Measurements from ENCODE around the gene ANKAR.
"Not testable (repeated sequence)": the region's sequence is repeated elsewhere in the genome, so short reads cannot be mapped to it uniquely, and the experiment has no call there.

Gene ANKAR

GRCh38 chr2:189676471-189676870 is 2.0 kb downstream of the ANKAR start:
- TF ChIP-seq CTCF (conservative IDR thresholded peaks at IDR 0.05) (no peak), ZFX (IDR thresholded peaks at IDR 0.05) (no peak)
- no peak overlapping the region for H3K27ac ChIP-seq

GRCh38 chr2:189679226-189679625 is 4.8 kb downstream of the ANKAR start:
- H3K27ac ChIP-seq = no peak overlapping the region
- no peak for TF ChIP-seq CTCF (conservative IDR thresholded peaks at IDR 0.05)
- no peak for TF ChIP-seq ZFX (IDR thresholded peaks at IDR 0.05)

GRCh38 chr2:189681203-189681602 is 6.7 kb downstream of the ANKAR start:
- TF ChIP-seq ZFX (IDR thresholded peaks at IDR 0.05) (no peak), CTCF (conservative IDR thresholded peaks at IDR 0.05) (no peak)
- no peak overlapping the region for H3K27ac ChIP-seq

GRCh38 chr2:189681903-189682302 is 7.4 kb downstream of the ANKAR start:
- TF ChIP-seq ZFX (IDR thresholded peaks at IDR 0.05) = no peak
- no peak for TF ChIP-seq CTCF (conservative IDR thresholded peaks at IDR 0.05)
- H3K27ac ChIP-seq = no peak overlapping the region

- TF ChIP-seq CTCF (conservative IDR thresholded peaks at IDR 0.05) (no peak), ZFX (IDR thresholded peaks at IDR 0.05) (no peak)
- no peak overlapping the region for H3K27ac ChIP-seq
These were observed 8.9 kb downstream of the ANKAR start for GRCh38 chr2:189683348-189683747.

GRCh38 chr2:189684811-189685210 is 10.3 kb downstream of the ANKAR start:
- H3K27ac ChIP-seq = no peak overlapping the region
- TF ChIP-seq ZFX (IDR thresholded peaks at IDR 0.05) (no peak), CTCF (conservative IDR thresholded peaks at IDR 0.05) (no peak)

- TF ChIP-seq CTCF (conservative IDR thresholded peaks at IDR 0.05) = no peak
- TF ChIP-seq ZFX (IDR thresholded peaks at IDR 0.05) = no peak
- no peak overlapping the region for H3K27ac ChIP-seq
These were observed 11.2 kb downstream of the ANKAR start for GRCh38 chr2:189685540-189686229.

- H3K27ac ChIP-seq = not testable (repeated sequence)
These were observed 13.3 kb downstream of the ANKAR start for GRCh38 chr2:189687796-189688195.
